Skeletal muscle satellite cell (primary cell): ENCODE results near the gene WIZ.
"Not testable (repeated sequence)": the region's sequence is repeated elsewhere in the genome, so short reads cannot be mapped to it uniquely, and the experiment has no call there.

Experiments
- H3K27me3 ChIP-seq: 2 replicates; pipeline ENCODE4 v1.7.0; 2013; ENCODE audit warnings: low read length; ENCODE audit not compliant: control insufficient read depth, insufficient read depth
- H3K36me3 ChIP-seq: 2 replicates; pipeline ENCODE4 v1.7.0; 2013; ENCODE audit warnings: mild to moderate bottlenecking, control low read depth, low read length; ENCODE audit not compliant: insufficient read depth
- H3K4me1 ChIP-seq: 2 replicates; pipeline ENCODE4 v1.7.0; 2013; ENCODE audit warnings: low read length; ENCODE audit not compliant: control insufficient read depth, insufficient read depth
- H3K4me2 ChIP-seq: 2 replicates; pipeline ENCODE4 v1.7.0; 2013; ENCODE audit warnings: mild to moderate bottlenecking, low read length
- H3K4me3 ChIP-seq: 2 replicates; pipeline ENCODE4 v1.7.0; 2013; ENCODE audit warnings: low read length
- H3K9ac ChIP-seq: 2 replicates; pipeline ENCODE4 v1.7.0; 2013; ENCODE audit warnings: mild to moderate bottlenecking, low read depth, low read length, moderate library complexity
- H3K9me3 ChIP-seq: replicated peaks from 2 replicates; pipeline ENCODE4 v1.7.0; 2013; ENCODE audit warnings: mild to moderate bottlenecking, control low read depth, low read length

WIZ gene

GRCh38 chr19:15423130-15423529 is 26.6 kb downstream of the WIZ start:
- Histone ChIP-seq H3K9ac (no peak overlapping the region), H3K36me3 (peaks cover 62% of the 10 kb centered on the region), H3K9me3 (peaks cover 10% of the 10 kb centered on the region), H3K4me3 (no peak overlapping the region), H3K4me1 (peaks cover 7% of the 10 kb centered on the region), H3K4me2 (no peak overlapping the region), H3K27me3 (no peaks in the 10 kb centered on the region)

GRCh38 chr19:15422296-15423075 is 27.3 kb downstream of the WIZ start:
- H3K9ac ChIP-seq: no peak overlapping the region
- H3K9me3 ChIP-seq: peaks cover 10% of the 10 kb centered on the region
- H3K4me3 ChIP-seq: no peak overlapping the region
- no peaks in the 10 kb centered on the region for H3K27me3 ChIP-seq
- no peak overlapping the region for H3K4me2 ChIP-seq
- peaks cover 8% of the 10 kb centered on the region for H3K4me1 ChIP-seq
- H3K36me3 ChIP-seq: peaks cover 56% of the 10 kb centered on the region

DNA sequence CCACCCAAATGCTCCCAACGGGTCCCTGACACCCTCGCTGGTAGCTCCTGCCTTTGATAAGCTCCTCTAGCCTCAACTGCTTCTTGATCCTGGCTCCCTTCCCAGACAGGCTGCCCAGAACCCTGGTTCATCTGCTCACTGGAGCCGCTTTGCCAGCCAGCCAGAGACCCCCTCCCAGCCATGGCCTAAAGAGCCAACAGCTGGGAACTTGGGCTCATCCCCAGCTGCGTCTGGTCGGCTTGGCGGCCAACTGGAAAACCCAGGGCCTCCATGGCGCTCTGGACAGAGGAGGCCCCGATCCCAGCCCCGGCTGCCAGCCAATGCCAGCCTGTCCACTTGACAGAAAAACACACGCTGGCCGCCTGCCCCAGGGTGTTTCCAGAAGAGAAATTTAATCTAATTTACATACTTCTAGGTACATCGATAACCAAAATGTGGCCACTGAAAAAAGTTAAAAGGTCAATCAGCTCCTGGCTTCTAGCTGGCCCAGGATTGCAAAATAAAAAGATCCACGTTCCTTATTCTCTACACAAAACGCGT is 28.0 kb downstream of the WIZ start:
- no peak overlapping the region for H3K4me2 ChIP-seq
- no peak overlapping the region for H3K9ac ChIP-seq
- no peaks in the 10 kb centered on the region for H3K27me3 ChIP-seq
- peaks cover 10% of the 10 kb centered on the region for H3K9me3 ChIP-seq
- peaks cover 50% of the 10 kb centered on the region for H3K36me3 ChIP-seq
- no peak overlapping the region for H3K4me3 ChIP-seq
- H3K4me1 ChIP-seq: peaks cover 15% of the 10 kb centered on the region

DNA sequence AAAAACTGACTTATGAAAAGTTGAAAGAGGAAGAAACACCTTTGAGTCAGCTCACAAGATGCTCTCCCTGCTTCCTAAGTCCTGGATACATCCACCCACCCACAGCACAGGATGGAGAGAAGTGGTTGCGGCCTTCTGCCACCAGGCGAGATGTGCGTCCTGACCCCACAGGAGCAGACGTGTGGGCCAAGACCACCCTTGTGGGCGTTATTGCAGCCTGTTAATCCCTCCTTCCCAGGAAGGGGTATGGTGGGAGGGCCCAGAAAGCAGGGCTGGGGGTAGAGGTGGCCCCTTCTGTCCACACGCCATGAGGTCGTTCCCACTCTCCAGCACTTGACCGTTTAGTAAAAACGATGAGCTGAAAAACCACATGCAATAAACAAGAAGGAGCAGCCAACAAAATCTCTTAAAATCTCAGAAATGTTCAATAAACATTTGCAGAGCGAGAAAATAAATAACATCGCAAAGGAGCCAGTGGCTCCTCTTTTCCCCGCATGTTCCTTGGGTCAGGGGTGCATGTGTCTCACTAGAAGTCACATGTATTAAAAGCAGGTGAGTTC is 28.5 kb downstream of the WIZ start:
- H3K9me3 ChIP-seq: peaks cover 10% of the 10 kb centered on the region
- H3K4me1 ChIP-seq: peaks cover 18% of the 10 kb centered on the region
- peaks cover 50% of the 10 kb centered on the region for H3K36me3 ChIP-seq
- no peak overlapping the region for H3K4me2 ChIP-seq
- H3K4me3 ChIP-seq: no peak overlapping the region
- no peaks in the 10 kb centered on the region for H3K27me3 ChIP-seq
- H3K9ac ChIP-seq: no peak overlapping the region

- Histone ChIP-seq H3K4me2 (peak overlapping the region; percentile 84), H3K9ac (peak overlapping the region; percentile 62), H3K4me1 (peaks cover 18% of the 10 kb centered on the region), H3K4me3 (peak overlapping the region; percentile 66), H3K9me3 (peaks cover 10% of the 10 kb centered on the region), H3K27me3 (no peaks in the 10 kb centered on the region), H3K36me3 (peaks cover 49% of the 10 kb centered on the region)
Measured at GRCh38 chr19:15419413-15420025, 30.2 kb downstream of the WIZ start.

GRCh38 chr19:15418579-15419412 is 31.0 kb downstream of the WIZ start, which contains the start of gene AKAP8L:
Gene AKAP8L, minus strand, starts transcription at chr19:15418988. Its CDS starts 65 bp downstream, at chr19:15418923.
- H3K36me3 ChIP-seq: peaks cover 42% of the 10 kb centered on the region
- peak within 1 kb of the TSS; percentile 93 for H3K4me2 ChIP-seq
- H3K27me3 ChIP-seq: no peaks in the 10 kb centered on the region
- peak within 1 kb of the TSS; percentile 90 for H3K4me3 ChIP-seq
- H3K9me3 ChIP-seq: peaks cover 9% of the 10 kb centered on the region
- peaks cover 18% of the 10 kb centered on the region for H3K4me1 ChIP-seq
- H3K9ac ChIP-seq: peak within 1 kb of the TSS; percentile 91

DNA sequence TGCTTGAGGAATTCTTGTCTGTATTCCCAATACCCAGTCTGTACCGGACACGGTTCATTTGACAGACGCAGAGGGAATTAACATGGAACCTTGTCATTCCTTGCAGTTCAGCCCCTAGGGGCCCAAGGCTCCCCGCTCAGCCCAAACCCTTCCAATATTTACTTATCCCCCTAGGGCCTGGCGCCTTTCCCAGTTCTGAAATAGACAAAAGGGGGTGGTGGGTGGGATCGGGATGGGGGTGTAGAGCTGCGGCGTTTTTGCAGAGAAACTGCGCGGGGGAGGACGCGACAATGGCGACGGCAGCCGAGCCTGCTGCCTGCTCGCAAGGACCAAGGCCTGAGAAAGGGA is 31.6 kb downstream of the WIZ start:
- Histone ChIP-seq H3K36me3 (peaks cover 39% of the 10 kb centered on the region), H3K4me2 (peak overlapping the region; percentile 93), H3K9me3 (peaks cover 3% of the 10 kb centered on the region), H3K4me3 (peak overlapping the region; percentile 90), H3K27me3 (no peaks in the 10 kb centered on the region), H3K4me1 (peaks cover 18% of the 10 kb centered on the region), H3K9ac (peak overlapping the region; percentile 91)

DNA sequence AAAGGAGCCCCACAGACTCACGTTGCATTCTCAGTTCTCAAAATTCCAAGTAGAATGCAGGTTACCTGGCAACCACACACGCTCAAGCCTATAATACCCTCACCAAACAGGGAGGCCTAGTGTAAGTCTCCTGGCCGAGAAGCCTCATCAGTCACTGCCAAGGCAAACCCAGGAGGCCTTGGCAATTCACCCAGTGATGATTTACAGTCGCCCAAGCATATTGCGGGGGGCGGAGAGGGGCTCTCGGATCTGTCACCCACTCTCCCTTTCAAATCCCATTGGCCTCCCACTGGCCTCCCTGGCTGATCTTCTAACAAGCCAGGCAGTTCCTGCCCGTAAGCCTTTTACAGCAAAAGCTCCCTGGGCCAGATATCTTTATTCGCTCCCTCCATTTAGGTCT is 32.1 kb downstream of the WIZ start:
- Histone ChIP-seq H3K4me2 (peak overlapping the region; percentile 93), H3K4me1 (peaks cover 18% of the 10 kb centered on the region)

DNA sequence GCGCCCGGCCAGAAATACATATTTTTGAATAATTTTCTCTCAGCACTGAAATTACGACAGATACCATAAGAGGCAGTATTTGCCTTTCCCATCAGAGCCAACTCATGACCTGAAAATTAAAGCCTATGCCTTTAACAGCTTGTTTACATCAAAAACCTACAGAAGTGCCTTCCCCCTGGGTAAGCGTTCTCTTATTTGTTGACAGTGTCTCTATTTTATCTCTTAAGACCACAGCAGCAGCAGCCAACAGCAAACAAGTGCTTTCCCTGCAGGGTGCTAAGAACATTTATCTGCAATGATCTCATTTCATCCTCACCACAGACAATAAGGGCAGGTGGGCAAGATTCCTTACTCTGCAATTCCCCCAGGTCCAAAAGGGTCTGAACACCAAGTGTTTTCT is 36.9 kb downstream of the WIZ start:
- H3K9ac ChIP-seq: no peak overlapping the region
- H3K36me3 ChIP-seq: peaks cover 35% of the 10 kb centered on the region
- no peak overlapping the region for H3K4me3 ChIP-seq
- no peak overlapping the region for H3K4me2 ChIP-seq
- H3K27me3 ChIP-seq: no peaks in the 10 kb centered on the region
- H3K4me1 ChIP-seq: peaks cover 16% of the 10 kb centered on the region
- H3K9me3 ChIP-seq: no peaks in the 10 kb centered on the region

More for the DNA sequence above, 32.1 kb downstream of the WIZ start:
- H3K4me3 ChIP-seq: peak overlapping the region; percentile 90
- H3K36me3 ChIP-seq: peaks cover 34% of the 10 kb centered on the region
- no peaks in the 10 kb centered on the region for H3K27me3 ChIP-seq
- H3K9ac ChIP-seq: peak overlapping the region; percentile 91
- H3K9me3 ChIP-seq: no peaks in the 10 kb centered on the region

DNA sequence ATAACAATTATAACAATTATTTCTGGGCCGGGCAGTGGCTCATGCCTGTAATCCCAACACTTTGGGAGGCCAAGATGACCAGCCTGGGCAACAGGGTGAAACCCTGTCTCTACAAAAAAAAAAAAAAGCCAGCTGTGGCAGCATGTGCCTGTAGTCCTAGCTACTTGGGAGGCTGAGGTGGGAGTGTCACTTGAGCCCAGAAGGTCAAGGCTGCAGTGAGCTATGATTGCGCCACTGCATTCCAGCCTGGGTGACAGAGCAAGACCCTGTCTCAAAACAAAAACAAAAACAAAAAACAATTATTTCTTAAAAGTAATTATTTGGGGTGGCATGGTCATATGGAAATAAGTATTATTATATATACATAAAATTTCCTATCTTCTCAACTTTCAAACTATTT is 38.4 kb downstream of the WIZ start:
- not testable (repeated sequence) for H3K4me2 ChIP-seq, H3K4me3 ChIP-seq, H3K9ac ChIP-seq, H3K4me1 ChIP-seq, H3K27me3 ChIP-seq, H3K9me3 ChIP-seq
- H3K36me3 ChIP-seq: peaks cover 30% of the 10 kb centered on the region

DNA sequence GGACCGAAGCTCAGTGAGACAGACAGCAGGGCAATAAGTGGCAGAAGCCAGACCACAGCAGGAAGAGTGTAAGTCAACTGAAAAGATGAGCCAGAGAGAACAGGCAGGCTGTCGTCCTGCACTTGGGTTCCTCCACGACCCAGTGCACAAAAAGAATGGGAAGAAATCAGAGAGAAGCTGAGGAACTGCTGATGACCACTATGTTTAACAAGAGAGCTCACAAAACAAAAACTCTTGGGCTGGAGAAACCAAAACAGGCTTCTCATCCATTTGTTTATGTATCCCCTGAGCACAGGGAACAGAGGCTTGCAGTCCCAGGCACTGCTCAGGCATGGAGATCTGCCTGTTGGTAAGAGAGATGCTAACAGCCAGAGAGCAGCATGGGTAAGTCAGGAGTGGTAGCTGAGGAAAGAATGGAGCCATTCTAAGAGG is 45.0 kb downstream of the WIZ start:
- Histone ChIP-seq H3K4me2 (no peak overlapping the region), H3K36me3 (peaks cover 49% of the 10 kb centered on the region), H3K9me3 (no peaks in the 10 kb centered on the region), H3K27me3 (no peaks in the 10 kb centered on the region), H3K9ac (no peak overlapping the region), H3K4me1 (peaks cover 7% of the 10 kb centered on the region), H3K4me3 (no peak overlapping the region)
